GM18951 (cell line): Measurements from ENCODE around the gene CAPN14.

Experiments used
- POLR2A ChIP-seq: IDR thresholded peaks from 4 replicates; pipeline ENCODE4 v1.6.1; 2011; ENCODE audit warnings: mild to moderate bottlenecking; ENCODE audit not compliant: insufficient read length, insufficient read depth; ENCODE audit errors: extremely low read depth
- in situ Hi-C: fragments of 300-500 bp; cut with MboI; formaldehyde crosslinking; loops from one replicate; pipeline ENCODE4 v1.12.0; 2022; ENCODE audit warnings: low sequenced_read_pairs, mixed read lengths, inconsistent platforms; ENCODE audit not compliant: unreplicated experiment

CAPN14 gene

GRCh38 chr2:31205613-31206012 lies 11.7 kb downstream of the CAPN14 start:
- no peak for TF ChIP-seq POLR2A
- in situ Hi-C loops = no loop called here

- in situ Hi-C loops = no loop called here
- no peak for TF ChIP-seq POLR2A
Measured at GRCh38 chr2:31205186-31205585, 12.1 kb downstream of the CAPN14 start.

GRCh38 chr2:31204783-31205182 lies 12.5 kb downstream of the CAPN14 start:
- TF ChIP-seq POLR2A = no peak
- in situ Hi-C loops = no loop called here

- in situ Hi-C loops = no loop called here
- no peak for TF ChIP-seq POLR2A
Measured at GRCh38 chr2:31203916-31204315, 13.4 kb downstream of the CAPN14 start.

GRCh38 chr2:31202833-31203232 lies 14.5 kb downstream of the CAPN14 start:
- TF ChIP-seq POLR2A = no peak
- in situ Hi-C loops = no loop called here

- in situ Hi-C loops = no loop called here
- no peak for TF ChIP-seq POLR2A
Measured at GRCh38 chr2:31202041-31202440, 15.3 kb downstream of the CAPN14 start.

GRCh38 chr2:31200972-31201371 lies 16.3 kb downstream of the CAPN14 start:
- in situ Hi-C loops = no loop called here

GRCh38 chr2:31199206-31199605 lies 18.1 kb downstream of the CAPN14 start:
- no peak for TF ChIP-seq POLR2A
- in situ Hi-C loops = no loop called here

More at GRCh38 chr2:31200972-31201371, 16.3 kb downstream of the CAPN14 start:
- TF ChIP-seq POLR2A = no peak

- in situ Hi-C loops = no loop called here
- TF ChIP-seq POLR2A = no peak
Measured at GRCh38 chr2:31197669-31198068, 19.6 kb downstream of the CAPN14 start.

- in situ Hi-C loops = no loop called here
Measured at GRCh38 chr2:31197166-31197565, 20.1 kb downstream of the CAPN14 start.

GRCh38 chr2:31196622-31197021 lies 20.7 kb downstream of the CAPN14 start:
- in situ Hi-C loops = no loop called here

More at GRCh38 chr2:31197166-31197565, 20.1 kb downstream of the CAPN14 start:
- no peak for TF ChIP-seq POLR2A

GRCh38 chr2:31193806-31194205 lies 23.5 kb downstream of the CAPN14 start:
- in situ Hi-C loops = no loop called here
- no peak for TF ChIP-seq POLR2A

More at GRCh38 chr2:31196622-31197021, 20.7 kb downstream of the CAPN14 start:
- TF ChIP-seq POLR2A = no peak

- no peak for TF ChIP-seq POLR2A
- in situ Hi-C loops = no loop called here
Measured at GRCh38 chr2:31192851-31193392, 24.4 kb downstream of the CAPN14 start.

GRCh38 chr2:31192396-31192795 lies 24.9 kb downstream of the CAPN14 start:
- TF ChIP-seq POLR2A = no peak
- in situ Hi-C loops = no loop called here

GRCh38 chr2:31191931-31192330 lies 25.4 kb downstream of the CAPN14 start:
- TF ChIP-seq POLR2A = no peak
- in situ Hi-C loops = no loop called here
